WI38 (cell line): ENCODE measurements around the gene MLF1.

ENCODE experiments used
- H3K4me3 ChIP-seq: 2 replicates; pipeline ENCODE4 v1.5.1; 2011; ENCODE audit warnings: low read depth, mild to moderate bottlenecking, control low read depth, low read length
- CTCF ChIP-seq: IDR thresholded peaks from 2 replicates; pipeline ENCODE4 v1.5.1; 2012; ENCODE audit warnings: low read depth, mild to moderate bottlenecking, control low read depth, low read length

Gene MLF1

GRCh38 chr3:158570999-158571702 is at the start of gene MLF1:
Gene MLF1, plus strand, starts transcription at chr3:158571194. Its CDS starts 107 bp downstream, at chr3:158571301.
- peak within 1 kb of the TSS; percentile 70 for H3K4me3 ChIP-seq
- TF ChIP-seq CTCF = no peak

- no peak overlapping the region for H3K4me3 ChIP-seq
- no peak for TF ChIP-seq CTCF
Observed at GRCh38 chr3:158522221-158523136, 48.5 kb upstream of the MLF1 start.

GRCh38 chr3:158528076-158528674 is 42.8 kb upstream of the MLF1 start:
- no peak for TF ChIP-seq CTCF
- no peak overlapping the region for H3K4me3 ChIP-seq

- no peak overlapping the region for H3K4me3 ChIP-seq
- TF ChIP-seq CTCF = no peak
Observed at GRCh38 chr3:158531334-158531733, 39.7 kb upstream of the MLF1 start.

GRCh38 chr3:158532099-158532734 is 38.8 kb upstream of the MLF1 start:
- TF ChIP-seq CTCF = peak; percentile 24; the same call in 1 of the 2 replicates
- H3K4me3 ChIP-seq = no peak overlapping the region

GRCh38 chr3:158535918-158536317 is 35.1 kb upstream of the MLF1 start:
- H3K4me3 ChIP-seq = no peak overlapping the region
- TF ChIP-seq CTCF = no peak
